NOMO-1 treated with dmso at 0.1 percent for 144 hours (cell line): ENCODE data around the gene RNF135.
"Not testable (repeated sequence)": the region's sequence is repeated elsewhere in the genome, so short reads cannot be mapped to it uniquely, and the experiment has no call there.

Source experiments
- DNase-seq: peaks from one replicate; lab custom pipeline; 2025; ENCODE audit not compliant: unreplicated experiment; lab: John Stamatoyannopoulos, UW

The RNF135 gene

GRCh38 chr17:30970831-30971567 lies at the start of gene RNF135:
TSS of gene RNF135 (plus strand) at chr17:30971039. CDS start at chr17:30971074, 35 bp downstream.
- DNase-seq = peak; percentile 84

DNA sequence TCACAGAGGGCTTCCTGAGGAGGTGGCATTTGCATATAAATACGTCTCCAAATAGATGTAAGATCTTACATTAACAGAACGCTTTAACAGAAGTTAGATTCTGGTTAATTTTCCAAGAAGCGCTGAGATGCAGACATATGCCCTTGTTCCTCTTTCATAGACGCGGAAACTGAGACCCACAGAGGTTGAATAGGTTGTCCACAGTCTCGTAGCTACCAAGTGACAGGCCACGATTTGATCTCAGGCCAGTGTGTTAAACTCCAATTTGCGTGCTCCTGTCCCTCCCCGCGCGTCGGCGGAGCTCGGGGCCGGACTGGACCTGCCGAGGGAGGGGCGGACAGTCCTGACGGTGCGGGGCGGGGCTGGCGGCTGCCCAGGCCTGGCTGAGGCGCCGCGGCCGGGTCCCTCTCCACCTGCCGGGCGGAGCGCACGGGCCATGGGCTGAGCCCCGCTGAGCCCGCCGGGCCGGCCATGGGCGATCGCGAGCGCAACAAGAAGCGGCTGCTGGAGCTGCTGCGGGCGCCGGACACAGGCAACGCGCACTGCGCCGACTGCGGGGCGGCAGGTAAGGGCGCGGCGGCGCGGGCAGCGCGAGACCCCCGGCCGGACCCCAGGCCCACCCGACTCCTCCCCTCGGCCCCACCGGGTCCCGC lies 49.2 kb upstream of the RNF135 start, which contains the start of gene ADAP2:
Gene ADAP2 (plus strand): TSS at position 402 of the 653 bp plus-strand sequence. CDS start 70 bp downstream, at position 472.
- DNase-seq = no peak

DNA sequence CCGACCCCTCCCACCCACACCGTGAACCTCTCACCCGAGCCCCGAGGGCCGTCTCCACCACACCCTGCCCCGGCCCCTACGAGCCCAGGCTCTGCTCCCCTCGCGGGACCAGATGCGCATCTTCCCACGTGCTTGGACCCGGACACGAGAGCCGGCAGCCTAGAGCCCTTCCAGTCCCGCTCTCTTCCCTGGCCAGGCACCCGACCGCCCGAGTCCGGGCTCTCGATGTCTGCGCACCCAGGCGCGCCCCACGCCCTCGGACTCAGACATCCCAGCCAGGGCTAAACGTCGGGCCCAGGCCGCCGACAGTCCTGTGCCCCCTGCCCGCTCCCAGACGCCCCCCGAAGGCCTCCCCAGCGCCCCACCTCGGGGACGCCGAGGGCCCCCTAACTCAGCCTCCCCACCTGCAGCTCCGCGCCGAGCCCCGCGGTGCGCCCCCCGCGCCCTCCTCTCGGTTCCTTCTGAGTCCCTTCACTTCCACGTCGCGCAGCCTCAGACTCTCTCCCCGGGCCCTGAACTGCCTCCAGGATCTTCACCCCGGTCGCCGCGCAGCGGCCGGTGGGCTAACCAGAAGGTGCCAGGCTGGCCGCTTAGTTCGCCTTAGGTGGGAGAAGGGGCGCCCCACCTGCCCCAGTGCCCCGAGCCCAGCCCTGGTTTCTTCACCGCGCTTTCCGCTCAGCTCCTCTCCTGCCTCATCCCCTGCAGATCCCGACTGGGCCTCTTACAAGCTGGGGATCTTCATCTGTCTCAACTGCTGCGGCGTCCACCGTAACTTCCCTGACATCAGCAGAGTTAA lies 48.4 kb upstream of the RNF135 start:
- DNase-seq = no peak

DNA sequence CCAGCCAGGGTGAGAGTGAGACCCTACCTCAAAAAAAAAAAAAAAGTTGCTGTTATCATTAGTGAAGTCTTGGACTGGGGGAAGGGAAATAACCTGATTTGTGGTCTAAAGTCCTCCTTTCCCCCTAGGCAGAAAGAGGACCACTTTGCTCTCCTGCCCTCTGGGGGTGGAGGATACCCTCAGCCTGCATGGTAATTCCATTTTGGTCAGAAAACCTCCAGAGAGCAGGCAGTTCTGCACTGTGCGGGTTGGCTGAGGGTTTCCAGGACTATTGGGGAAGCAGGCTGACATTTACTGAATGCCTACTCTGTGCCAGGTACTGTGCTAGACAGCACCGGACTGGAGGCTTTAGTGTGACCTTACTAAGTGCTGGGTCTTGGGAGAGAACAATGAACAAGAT lies 46.5 kb upstream of the RNF135 start:
- no peak for DNase-seq

DNA sequence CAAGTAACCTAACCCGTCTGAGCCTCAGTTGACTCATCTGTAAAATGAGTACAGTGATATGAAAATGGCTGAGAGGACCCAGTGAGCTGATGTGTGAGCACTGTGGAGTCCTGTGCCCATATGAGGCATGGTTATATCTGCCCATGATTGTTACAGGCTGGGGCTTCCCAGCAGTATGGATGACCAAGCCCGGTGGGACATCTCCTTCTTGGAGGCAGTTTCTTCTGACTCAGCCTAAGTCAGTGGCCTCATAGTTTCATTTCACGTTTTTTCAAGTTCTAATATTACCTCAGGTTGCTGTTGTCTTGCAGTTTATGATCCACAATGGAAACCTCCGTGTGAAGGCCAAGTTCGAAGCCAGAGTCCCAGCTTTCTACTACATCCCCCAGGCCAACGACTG lies 44.3 kb upstream of the RNF135 start:
- DNase-seq = no peak

DNA sequence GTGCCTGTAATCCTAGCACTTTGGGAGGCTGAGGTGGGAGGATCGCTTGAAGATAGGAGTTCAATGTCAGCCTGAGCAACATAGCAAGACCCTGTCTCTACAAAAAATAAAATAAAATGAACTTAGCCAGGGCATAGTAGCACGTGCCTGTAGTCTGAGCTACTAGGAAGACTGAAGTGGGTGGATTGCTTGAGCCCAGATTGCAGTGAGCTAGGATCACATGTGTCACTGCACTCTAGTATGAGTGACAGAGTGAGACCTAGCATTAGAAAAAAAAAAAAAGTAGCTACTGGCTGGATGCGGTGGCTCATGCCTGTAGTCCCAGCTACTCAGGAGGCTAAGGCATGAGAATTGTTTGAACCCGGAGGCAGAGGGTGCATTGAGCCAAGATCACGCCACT lies 43.1 kb upstream of the RNF135 start:
- no peak for DNase-seq

DNA sequence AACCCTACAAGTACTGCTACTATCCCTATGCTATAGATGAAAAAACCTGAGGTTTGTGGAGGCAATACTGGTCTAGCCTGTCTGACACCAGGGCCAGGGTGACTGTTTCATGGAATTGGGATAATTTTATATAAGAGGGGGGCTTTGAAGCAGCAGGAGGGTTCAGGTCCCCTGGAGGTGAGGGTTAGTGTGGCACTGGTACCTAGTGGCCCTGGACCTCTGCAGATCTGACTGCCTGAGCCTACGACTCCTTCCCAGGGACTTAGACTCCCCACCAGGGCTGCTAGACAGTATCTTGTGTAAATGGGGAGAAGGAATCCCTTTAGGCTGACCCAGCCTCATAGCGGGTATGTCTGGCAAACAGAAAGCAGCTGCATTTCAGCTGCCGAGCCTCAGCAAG lies 42.3 kb upstream of the RNF135 start:
- DNase-seq = no peak

DNA sequence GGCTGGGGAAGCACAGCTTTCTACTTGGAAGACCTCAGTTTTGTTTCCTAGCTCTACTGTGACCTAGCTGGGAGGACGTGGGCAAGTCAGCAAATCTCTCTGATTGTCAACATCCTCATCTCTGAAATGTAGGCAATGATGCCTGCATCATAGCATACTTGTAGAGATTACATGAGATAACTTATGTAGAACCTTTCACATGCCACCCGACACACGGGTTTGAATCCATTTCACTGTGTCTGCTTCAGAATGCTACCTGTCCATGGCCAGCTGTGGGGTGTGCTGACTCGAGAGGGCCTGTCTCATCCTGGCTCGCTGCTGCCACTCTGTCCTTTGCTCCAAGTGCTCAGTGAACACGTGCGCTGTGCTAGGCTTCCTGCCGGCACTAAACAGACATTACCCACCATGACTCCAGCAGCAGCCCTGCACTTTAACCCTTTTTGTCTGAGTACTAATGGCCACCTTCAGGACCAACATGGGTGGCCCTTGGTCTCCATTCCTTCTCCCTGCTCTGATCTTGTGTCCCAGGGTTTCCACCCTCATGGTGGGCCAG lies 41.7 kb upstream of the RNF135 start:
- no peak for DNase-seq

GRCh38 chr17:30929861-30930260 lies 41.0 kb upstream of the RNF135 start:
- not testable (repeated sequence) for DNase-seq

DNA sequence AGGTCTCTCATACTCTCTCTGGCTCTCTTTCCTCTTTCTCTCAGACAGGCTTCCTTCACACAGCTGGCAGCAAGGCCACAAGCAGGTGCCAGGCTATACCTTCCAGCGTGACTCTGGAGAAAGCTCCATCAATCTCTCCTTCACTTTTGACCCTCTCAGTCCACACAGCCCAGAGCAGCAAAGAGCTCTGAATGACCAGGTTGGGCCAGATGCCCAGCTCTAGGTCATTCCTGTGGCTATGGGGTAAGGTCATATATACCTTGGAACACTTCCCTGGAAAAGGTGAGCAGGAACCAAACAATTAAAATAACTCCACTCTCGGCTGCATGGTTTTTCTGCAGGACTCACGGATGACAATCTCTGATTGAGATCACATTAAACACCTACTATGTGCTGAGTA lies 40.3 kb upstream of the RNF135 start:
- no peak for DNase-seq

DNA sequence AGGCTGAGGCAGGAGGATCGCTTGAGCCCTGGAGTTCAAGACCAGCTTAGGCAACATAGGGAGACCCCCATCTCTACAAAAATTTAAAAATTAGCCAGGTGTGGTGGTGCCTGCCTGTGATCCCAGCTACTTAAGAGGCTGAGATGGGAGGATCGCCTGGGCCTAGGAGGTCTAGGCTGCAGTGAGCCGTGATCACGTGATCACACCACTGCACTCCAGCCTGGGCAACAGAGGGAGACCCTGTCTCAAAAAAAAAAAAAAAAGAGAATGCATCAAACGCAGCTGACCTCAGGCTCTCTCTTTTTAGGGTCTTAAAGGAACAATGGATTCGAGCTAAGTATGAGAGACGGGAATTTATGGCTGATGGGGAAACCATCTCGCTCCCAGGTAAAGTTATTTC lies 39.3 kb upstream of the RNF135 start:
- not testable (repeated sequence) for DNase-seq

DNA sequence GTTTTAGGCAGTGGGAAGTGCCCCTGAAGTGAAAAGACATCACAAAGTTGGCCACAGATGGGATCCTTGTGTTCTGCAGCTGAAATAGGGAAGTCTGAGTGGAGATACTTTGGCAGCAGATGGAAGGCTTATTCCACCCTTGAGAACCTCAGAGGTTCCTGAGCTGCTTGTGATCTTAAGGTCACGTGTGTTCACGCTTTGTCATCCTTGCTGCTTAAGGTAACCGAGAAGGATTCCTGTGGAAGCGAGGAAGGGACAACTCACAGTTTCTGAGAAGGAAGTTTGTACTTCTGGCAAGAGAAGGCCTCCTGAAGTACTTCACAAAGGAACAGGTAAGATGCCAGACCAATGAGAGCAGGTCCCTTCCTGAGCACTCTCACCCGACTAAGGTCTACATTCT lies 36.9 kb upstream of the RNF135 start:
- DNase-seq = no peak

GRCh38 chr17:30939051-30939689 lies 31.7 kb upstream of the RNF135 start:
- peak; percentile 31 for DNase-seq

GRCh38 chr17:30942308-30943079 lies 28.3 kb upstream of the RNF135 start:
- DNase-seq = no peak

- DNase-seq = no peak
These were observed 23.0 kb upstream of the RNF135 start for GRCh38 chr17:30947796-30948195.

- DNase-seq = no peak
These were observed 20.6 kb upstream of the RNF135 start for GRCh38 chr17:30950189-30950588.

GRCh38 chr17:30950669-30951399 lies 20.0 kb upstream of the RNF135 start:
- no peak for DNase-seq

DNA sequence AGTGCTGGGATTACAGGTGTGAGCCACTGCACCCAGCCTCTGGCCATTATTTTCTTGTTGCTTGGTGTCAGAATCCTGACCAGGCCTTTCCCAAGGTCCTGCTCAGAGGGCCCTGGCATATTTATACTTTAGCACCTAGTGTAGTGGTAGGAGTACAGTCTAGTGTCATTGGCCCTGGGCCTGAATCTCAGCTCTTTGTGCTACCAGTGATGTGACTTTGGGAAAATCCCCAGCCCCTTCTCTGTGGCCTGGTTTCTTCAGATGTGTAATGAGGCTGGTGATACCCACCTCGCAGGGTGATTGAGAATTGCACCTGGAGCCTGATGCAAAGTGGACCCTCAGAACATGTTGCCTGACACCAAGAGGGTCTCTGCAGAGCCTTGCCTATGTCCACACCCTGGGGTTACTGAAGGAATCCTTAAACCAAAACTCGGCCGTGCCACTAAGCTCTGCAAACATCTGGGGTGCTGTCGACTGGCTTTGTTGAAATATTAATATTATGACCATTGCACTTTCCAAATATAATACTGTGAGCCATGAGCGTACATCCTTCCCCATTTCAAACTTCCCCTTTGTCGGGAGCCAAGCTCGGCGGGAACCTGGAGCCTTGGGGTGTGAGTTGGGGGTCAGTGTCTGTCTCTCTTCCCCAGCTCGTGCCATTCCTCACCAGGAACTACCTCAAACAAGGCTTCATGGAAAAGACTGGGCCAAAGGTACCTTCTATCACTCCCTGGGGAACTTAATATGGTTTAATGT lies 18.0 kb upstream of the RNF135 start:
- DNase-seq = peak; percentile 55
